GM10266 (cell line): ENCODE measurements around the gene ASGR1.
A peak's percentile ranks its signal among the peaks of the same experiment; 100 is the strongest.

Experiments used
- DNase-seq: peaks from one replicate; pipeline ENCODE4 v3.0.0; 2012; ENCODE audit errors: extremely low spot score
- CTCF ChIP-seq: IDR thresholded peaks from 2 replicates; pipeline ENCODE4 v1.5.1; 2012; ENCODE audit warnings: mild to moderate bottlenecking, low read depth; ENCODE audit not compliant: control insufficient read depth, insufficient read depth; ENCODE audit errors: missing control alignments

ASGR1 gene

GRCh38 chr17:7219229-7219811, 40.1 kb upstream of the ASGR1 start:
- DNase-seq: no peak
- no peak for TF ChIP-seq CTCF

- no peak for DNase-seq
- no peak for TF ChIP-seq CTCF
Measured at GRCh38 chr17:7218758-7219157, 39.6 kb upstream of the ASGR1 start.

GRCh38 chr17:7218166-7218565, 39.0 kb upstream of the ASGR1 start:
- no peak for TF ChIP-seq CTCF
- DNase-seq: no peak

GRCh38 chr17:7217113-7217987, 38.2 kb upstream of the ASGR1 start:
- peak; percentile 53 for DNase-seq
- TF ChIP-seq CTCF: no peak

- DNase-seq: no peak
Measured at GRCh38 chr17:7216242-7217112, 37.3 kb upstream of the ASGR1 start.

GRCh38 chr17:7215652-7216180, 36.5 kb upstream of the ASGR1 start:
- TF ChIP-seq CTCF: no peak
- no peak for DNase-seq

More at GRCh38 chr17:7216242-7217112, 37.3 kb upstream of the ASGR1 start:
- TF ChIP-seq CTCF: no peak
